HG03066 (cell line): ENCODE data around the gene SLC22A3.

ENCODE experiments used
- ATAC-seq: cut with Tn5 transposase; IDR thresholded peaks from one replicate; pipeline ENCODE4 v1.9.1; 2021; ENCODE audit warnings: low read depth; ENCODE audit not compliant: unreplicated experiment

SLC22A3 gene

GRCh38 chr6:160333101-160333500, 15.1 kb upstream of the SLC22A3 start:
- no peak for ATAC-seq

GRCh38 chr6:160333841-160334240, 14.3 kb upstream of the SLC22A3 start:
- no peak for ATAC-seq

GRCh38 chr6:160336200-160336599, 12.0 kb upstream of the SLC22A3 start:
- ATAC-seq, result no peak

- ATAC-seq, result no peak
Measured at GRCh38 chr6:160337301-160337700, 10.9 kb upstream of the SLC22A3 start.

- ATAC-seq, result no peak
Measured at GRCh38 chr6:160337991-160338390, 10.2 kb upstream of the SLC22A3 start.

GRCh38 chr6:160343144-160343543, 5.0 kb upstream of the SLC22A3 start:
- ATAC-seq, result no peak

- no peak for ATAC-seq
Measured at GRCh38 chr6:160344271-160344670, 3.9 kb upstream of the SLC22A3 start.

- no peak for ATAC-seq
Measured at GRCh38 chr6:160347259-160348222, 637 bp upstream of the SLC22A3 start.

GRCh38 chr6:160349020-160349441, 853 bp downstream of the SLC22A3 start:
- ATAC-seq, result no peak

GRCh38 chr6:160349814-160350350, 1.7 kb downstream of the SLC22A3 start:
- no peak for ATAC-seq

GRCh38 chr6:160353950-160354496, 5.8 kb downstream of the SLC22A3 start:
- ATAC-seq, result no peak

- no peak for ATAC-seq
Measured at GRCh38 chr6:160355001-160355400, 6.8 kb downstream of the SLC22A3 start.

- ATAC-seq, result no peak
Measured at GRCh38 chr6:160356074-160356744, 8.0 kb downstream of the SLC22A3 start.

GRCh38 chr6:160357088-160357487, 8.9 kb downstream of the SLC22A3 start:
- ATAC-seq, result no peak

- no peak for ATAC-seq
Measured at GRCh38 chr6:160358225-160359119, 10.3 kb downstream of the SLC22A3 start.

GRCh38 chr6:160360955-160361354, 12.8 kb downstream of the SLC22A3 start:
- no peak for ATAC-seq

GRCh38 chr6:160362556-160362955, 14.4 kb downstream of the SLC22A3 start:
- ATAC-seq, result no peak

- no peak for ATAC-seq
Measured at GRCh38 chr6:160363016-160363996, 15.1 kb downstream of the SLC22A3 start.

GRCh38 chr6:160365117-160365516, 16.9 kb downstream of the SLC22A3 start:
- no peak for ATAC-seq
